ENCODE measurements around the gene PMFBP1. TPM values are rescaled to one million over a fixed set of nuclear protein-coding genes. Genes with fewer than 3 reads are reported as not detected.

The PMFBP1 gene
- total and polyA plus RNA-seq, 3 experiments from 2014 or later: 0.09 to 0.15 (median 0.13) TPM

DNA sequence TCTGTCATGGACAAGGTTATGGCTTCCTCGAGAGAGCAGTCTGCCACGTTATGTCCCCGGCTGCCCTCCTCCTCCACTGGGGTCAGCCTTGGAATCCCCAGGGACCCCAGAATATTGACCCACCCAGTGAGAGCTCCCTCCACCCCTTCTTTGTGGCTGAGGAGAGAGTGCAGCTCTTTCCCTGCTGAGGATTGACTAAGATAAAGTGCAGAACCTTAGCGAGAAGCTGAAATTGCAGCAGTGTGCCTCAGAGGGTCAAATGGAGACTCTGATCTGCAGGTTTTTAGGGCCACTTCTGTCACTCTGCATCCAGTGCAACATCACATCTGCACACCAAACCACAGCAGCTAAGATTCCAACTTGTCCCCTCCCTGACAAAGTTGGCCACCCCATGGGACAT is 25.6 kb upstream of the PMFBP1 start:
- no peaks in the 10 kb centered on the region for H3K36me3 Mint-ChIP-seq
- ChIA-PET POLR2A (no interaction called here), CTCF (no interaction called here)
- no peaks in the 10 kb centered on the region for H3K9me3 Mint-ChIP-seq
- no peaks in the 10 kb centered on the region for H3K4me1 Mint-ChIP-seq
- peaks cover 3% of the 10 kb centered on the region for H3K27me3 ChIP-seq (ENCODE audit: insufficient read depth, low read length, poor library complexity, severe bottlenecking)
- H3K27me3 Mint-ChIP-seq: peaks cover 4% of the 10 kb centered on the region in 2 donors
- no peak overlapping the region for H3K27ac ChIP-seq (ENCODE audit: low read depth, low read length)
- H3K4me3 ChIP-seq (ENCODE audit: low read length): no peak overlapping the region
- DNase-seq: no peak
- no peaks in the 10 kb centered on the region for H3K36me3 ChIP-seq (ENCODE audit: insufficient read depth, low read length)
- H3K9me3 ChIP-seq (ENCODE audit: low read length): no peaks in the 10 kb centered on the region
- no peak overlapping the region for H3K4me3 Mint-ChIP-seq
- no peak overlapping the region for H3K27ac Mint-ChIP-seq
- H3K4me1 ChIP-seq (ENCODE audit: insufficient read depth, low read length): no peaks in the 10 kb centered on the region

GRCh38 chr16:72195609-72196008 is 23.7 kb upstream of the PMFBP1 start:
- no peak overlapping the region for H3K4me3 Mint-ChIP-seq
- Histone ChIP-seq H3K27ac (ENCODE audit: low read depth, low read length) (no peak overlapping the region), H3K36me3 (ENCODE audit: insufficient read depth, low read length) (no peaks in the 10 kb centered on the region), H3K9me3 (ENCODE audit: low read length) (no peaks in the 10 kb centered on the region), H3K4me1 (ENCODE audit: insufficient read depth, low read length) (no peaks in the 10 kb centered on the region), H3K27me3 (ENCODE audit: insufficient read depth, low read length, poor library complexity, severe bottlenecking) (peaks cover 3% of the 10 kb centered on the region), H3K4me3 (ENCODE audit: low read length) (no peak overlapping the region)
- no peaks in the 10 kb centered on the region for H3K4me1 Mint-ChIP-seq
- H3K27me3 Mint-ChIP-seq: peaks cover 1 to 4% of the 10 kb centered on the region in 2 donors
- no peak for DNase-seq
- CTCF ChIA-PET: no interaction called here
- H3K9me3 Mint-ChIP-seq: no peaks in the 10 kb centered on the region
- H3K36me3 Mint-ChIP-seq: no peaks in the 10 kb centered on the region
- POLR2A ChIA-PET: no interaction called here
- H3K27ac Mint-ChIP-seq: no peak overlapping the region

GRCh38 chr16:72191551-72191950 is 19.6 kb upstream of the PMFBP1 start:
- Histone ChIP-seq H3K27me3 (ENCODE audit: insufficient read depth, low read length, poor library complexity, severe bottlenecking) (peaks cover 3% of the 10 kb centered on the region), H3K36me3 (ENCODE audit: insufficient read depth, low read length) (no peaks in the 10 kb centered on the region), H3K9me3 (ENCODE audit: low read length) (no peaks in the 10 kb centered on the region), H3K4me1 (ENCODE audit: insufficient read depth, low read length) (no peaks in the 10 kb centered on the region), H3K27ac (ENCODE audit: low read depth, low read length) (no peak overlapping the region), H3K4me3 (ENCODE audit: low read length) (no peak overlapping the region)
- Mint-ChIP-seq H3K9me3 (no peaks in the 10 kb centered on the region), H3K36me3 (no peaks in the 10 kb centered on the region), H3K4me3 (no peak overlapping the region), H3K27me3 (no peaks in the 10 kb centered on the region), H3K4me1 (no peaks in the 10 kb centered on the region), H3K27ac (no peak overlapping the region)
- ChIA-PET CTCF (no interaction called here), POLR2A (no interaction called here)
- DNase-seq: no peak

GRCh38 chr16:72189865-72190371 is 18.0 kb upstream of the PMFBP1 start:
- no peak for DNase-seq
- Histone ChIP-seq H3K27me3 (ENCODE audit: insufficient read depth, low read length, poor library complexity, severe bottlenecking) (peaks cover 3% of the 10 kb centered on the region), H3K4me3 (ENCODE audit: low read length) (no peak overlapping the region), H3K36me3 (ENCODE audit: insufficient read depth, low read length) (no peaks in the 10 kb centered on the region), H3K27ac (ENCODE audit: low read depth, low read length) (no peak overlapping the region), H3K4me1 (ENCODE audit: insufficient read depth, low read length) (no peaks in the 10 kb centered on the region), H3K9me3 (ENCODE audit: low read length) (no peaks in the 10 kb centered on the region)
- POLR2A ChIA-PET: no interaction called here
- Mint-ChIP-seq H3K27me3 (no peaks in the 10 kb centered on the region), H3K4me1 (no peaks in the 10 kb centered on the region), H3K27ac (no peak overlapping the region), H3K36me3 (no peaks in the 10 kb centered on the region), H3K4me3 (no peak overlapping the region), H3K9me3 (no peaks in the 10 kb centered on the region)
- CTCF ChIA-PET: no interaction called here

DNA sequence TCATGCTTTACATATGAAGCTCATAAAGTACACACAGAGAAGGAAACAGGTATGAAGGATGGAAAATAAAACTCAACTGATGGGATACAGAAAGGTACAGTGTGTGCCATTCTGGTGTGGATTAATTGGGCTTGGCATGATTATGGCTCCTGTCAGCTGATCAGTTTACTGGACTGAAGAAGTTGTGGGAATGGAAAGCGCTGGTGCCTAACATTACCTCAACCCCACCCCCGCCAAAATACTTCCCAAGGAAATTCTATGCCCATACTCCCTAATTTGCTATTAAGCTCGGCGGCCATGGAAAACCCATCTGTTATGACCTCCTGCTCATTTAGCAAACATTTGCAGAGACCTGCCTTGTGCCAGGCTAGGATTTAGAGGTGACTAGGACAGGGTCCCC is 16.6 kb upstream of the PMFBP1 start:
- H3K9me3 ChIP-seq (ENCODE audit: low read length): no peaks in the 10 kb centered on the region
- ChIA-PET POLR2A (no interaction called here), CTCF (no interaction called here)
- no peak overlapping the region for H3K27ac ChIP-seq (ENCODE audit: low read depth, low read length)
- no peak overlapping the region for H3K4me3 ChIP-seq (ENCODE audit: low read length)
- Mint-ChIP-seq H3K27me3 (no peaks in the 10 kb centered on the region), H3K4me3 (no peak overlapping the region), H3K9me3 (no peaks in the 10 kb centered on the region), H3K36me3 (no peaks in the 10 kb centered on the region), H3K27ac (no peak overlapping the region), H3K4me1 (no peaks in the 10 kb centered on the region)
- H3K4me1 ChIP-seq (ENCODE audit: insufficient read depth, low read length): no peaks in the 10 kb centered on the region
- no peak for DNase-seq
- no peaks in the 10 kb centered on the region for H3K36me3 ChIP-seq (ENCODE audit: insufficient read depth, low read length)
- no peaks in the 10 kb centered on the region for H3K27me3 ChIP-seq (ENCODE audit: insufficient read depth, low read length, poor library complexity, severe bottlenecking)

DNA sequence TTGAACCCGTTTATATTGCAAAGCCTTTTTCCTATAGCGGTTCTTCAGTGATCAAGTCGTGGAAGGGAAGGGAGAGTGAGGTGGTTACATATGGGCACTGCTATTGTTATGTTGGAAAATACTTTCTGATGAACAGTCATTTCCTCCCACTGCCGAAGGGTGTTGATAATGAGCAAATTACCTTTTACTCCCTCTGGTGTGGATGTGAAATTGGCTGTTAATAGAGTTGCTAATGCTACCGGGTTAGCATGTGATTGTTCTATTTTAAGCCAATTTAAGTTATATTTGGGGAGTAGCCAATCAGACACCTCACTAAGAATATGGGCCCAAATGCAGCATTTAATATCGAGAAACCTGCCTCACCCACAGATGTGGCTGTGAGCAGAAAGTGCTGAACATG is 15.6 kb upstream of the PMFBP1 start:
- ChIA-PET POLR2A (no interaction called here), CTCF (no interaction called here)
- Mint-ChIP-seq H3K27me3 (no peaks in the 10 kb centered on the region), H3K4me3 (no peak overlapping the region), H3K36me3 (no peaks in the 10 kb centered on the region), H3K27ac (no peak overlapping the region), H3K4me1 (no peaks in the 10 kb centered on the region), H3K9me3 (no peaks in the 10 kb centered on the region)
- Histone ChIP-seq H3K9me3 (ENCODE audit: low read length) (no peaks in the 10 kb centered on the region), H3K4me1 (ENCODE audit: insufficient read depth, low read length) (no peaks in the 10 kb centered on the region), H3K27me3 (ENCODE audit: insufficient read depth, low read length, poor library complexity, severe bottlenecking) (no peaks in the 10 kb centered on the region), H3K27ac (ENCODE audit: low read depth, low read length) (no peak overlapping the region), H3K4me3 (ENCODE audit: low read length) (no peak overlapping the region), H3K36me3 (ENCODE audit: insufficient read depth, low read length) (no peaks in the 10 kb centered on the region)
- no peak for DNase-seq

DNA sequence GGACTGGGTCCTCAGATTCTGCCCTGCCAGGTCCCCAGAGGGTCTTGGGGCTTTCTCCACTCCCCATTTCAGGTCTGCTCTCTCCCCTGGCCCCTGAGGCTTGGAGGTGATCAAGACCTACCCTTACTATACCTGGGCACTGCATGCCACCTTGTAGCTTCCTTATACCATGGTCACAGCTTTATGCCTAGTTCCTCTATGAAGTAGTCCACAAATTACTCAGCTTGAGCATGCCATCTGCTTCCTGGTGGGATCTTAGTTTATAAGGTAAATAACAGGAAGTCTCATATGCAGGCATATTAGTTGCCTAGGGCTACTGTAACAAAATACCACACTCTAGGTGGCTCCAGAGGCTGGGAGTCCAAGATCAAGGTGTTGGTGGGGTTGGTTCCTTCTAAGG is 11.0 kb upstream of the PMFBP1 start:
- Mint-ChIP-seq H3K4me1 (no peaks in the 10 kb centered on the region), H3K27ac (no peak overlapping the region), H3K4me3 (no peak overlapping the region), H3K9me3 (no peaks in the 10 kb centered on the region), H3K27me3 (no peaks in the 10 kb centered on the region), H3K36me3 (no peaks in the 10 kb centered on the region)
- ChIA-PET CTCF (interaction anchor here (0.7 kb wide), 1 partner anchor 1999 kb away, joined by 3 read pairs; no protein-coding TSS in a partner anchor), POLR2A (interaction anchor here (0.8 kb wide), 1 partner anchor 589 kb away, joined by 4 read pairs; no protein-coding TSS in a partner anchor)
- Histone ChIP-seq H3K27ac (ENCODE audit: low read depth, low read length) (no peak overlapping the region), H3K4me1 (ENCODE audit: insufficient read depth, low read length) (no peaks in the 10 kb centered on the region), H3K4me3 (ENCODE audit: low read length) (no peak overlapping the region), H3K9me3 (ENCODE audit: low read length) (no peaks in the 10 kb centered on the region), H3K36me3 (ENCODE audit: insufficient read depth, low read length) (no peaks in the 10 kb centered on the region), H3K27me3 (ENCODE audit: insufficient read depth, low read length, poor library complexity, severe bottlenecking) (no peaks in the 10 kb centered on the region)
- no peak for DNase-seq

DNA sequence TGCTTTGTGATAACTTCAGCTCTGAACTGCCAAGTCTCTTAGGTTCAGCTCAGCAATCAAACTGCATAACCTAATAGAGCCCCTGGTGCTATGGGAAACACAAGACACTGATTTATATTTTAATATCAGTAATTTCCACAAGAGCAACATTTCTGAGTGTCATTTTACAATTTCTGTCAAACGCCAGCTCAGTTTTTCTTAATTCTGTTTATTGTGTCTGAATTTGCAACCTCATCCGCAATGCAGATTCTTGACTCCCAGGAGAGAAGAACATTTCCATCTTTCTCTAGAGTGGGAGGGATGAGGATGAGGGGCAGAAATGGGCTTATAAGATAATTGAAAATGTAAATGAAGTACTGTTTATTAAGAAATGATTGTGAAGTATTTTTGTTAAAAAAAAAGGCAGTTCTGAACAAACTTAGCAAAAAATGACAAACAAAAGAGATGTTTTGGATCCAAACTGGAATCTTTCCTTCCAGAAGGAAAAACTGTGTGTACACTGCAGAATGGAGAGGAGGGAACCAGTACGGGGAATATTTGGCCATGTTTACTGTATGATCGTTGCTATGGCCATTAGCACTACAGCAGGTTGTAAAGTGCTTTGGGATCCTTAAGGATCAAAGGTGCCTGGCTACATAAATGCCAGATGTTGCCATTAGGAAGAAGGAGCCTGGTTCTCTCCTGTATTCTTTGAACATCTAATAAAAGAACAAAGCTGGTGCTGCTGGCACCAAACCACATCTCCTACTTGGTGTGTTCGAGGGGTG is 7.4 kb upstream of the PMFBP1 start:
- no peak overlapping the region for H3K4me3 ChIP-seq (ENCODE audit: low read length)
- no peak overlapping the region for H3K4me3 Mint-ChIP-seq
- no peaks in the 10 kb centered on the region for H3K9me3 Mint-ChIP-seq
- H3K9me3 ChIP-seq (ENCODE audit: low read length): no peaks in the 10 kb centered on the region
- peaks cover 0 to 5% of the 10 kb centered on the region in 2 donors for H3K27me3 Mint-ChIP-seq
- no peak for DNase-seq
- no peaks in the 10 kb centered on the region for H3K27me3 ChIP-seq (ENCODE audit: insufficient read depth, low read length, poor library complexity, severe bottlenecking)
- H3K36me3 ChIP-seq (ENCODE audit: insufficient read depth, low read length): no peaks in the 10 kb centered on the region
- H3K4me1 ChIP-seq (ENCODE audit: insufficient read depth, low read length): no peaks in the 10 kb centered on the region
- ChIA-PET POLR2A (no interaction called here), CTCF (no interaction called here)
- no peak overlapping the region for H3K27ac ChIP-seq (ENCODE audit: low read depth, low read length)
- no peak overlapping the region for H3K27ac Mint-ChIP-seq
- H3K4me1 Mint-ChIP-seq: no peaks in the 10 kb centered on the region
- no peaks in the 10 kb centered on the region for H3K36me3 Mint-ChIP-seq

Measured in CD8-positive, alpha-beta memory T cell (primary cell).